ENCODE data around the gene IHH. TPM values are rescaled to one million over a fixed set of nuclear protein-coding genes. Genes with fewer than 3 reads are reported as not detected.

Gene IHH
- total and polyA plus RNA-seq, 8 donors: 0.58 to 59.1 (median 11.2) TPM

DNA sequence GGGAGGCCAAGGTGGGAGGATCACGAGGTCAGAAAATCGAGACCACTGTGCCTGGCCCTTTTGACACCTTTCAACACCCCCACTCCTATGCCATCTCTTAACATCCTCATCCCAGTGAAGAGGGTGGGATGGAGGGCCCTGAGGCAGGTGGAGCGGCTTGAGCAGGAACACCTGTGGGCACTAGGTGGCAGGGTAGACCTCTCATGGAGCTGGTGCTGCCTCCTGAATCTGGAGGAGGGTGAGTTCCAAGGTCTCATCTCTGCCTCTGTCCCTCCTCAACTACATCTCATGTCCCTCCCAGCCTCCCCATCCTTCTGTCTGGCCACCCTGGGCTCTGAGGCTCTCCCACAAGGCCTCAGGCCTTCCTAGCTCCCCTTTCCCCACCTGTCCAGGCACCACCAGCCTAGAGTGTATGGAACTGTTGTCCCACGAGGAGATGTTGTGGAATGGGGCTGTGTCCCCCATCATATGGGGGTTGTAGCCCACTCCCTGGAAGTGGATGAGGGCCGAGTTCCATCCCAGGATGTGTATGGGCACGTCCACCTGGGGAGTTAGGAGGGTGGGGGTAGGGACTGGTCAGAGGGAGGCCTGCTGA is 50.5 kb downstream of the IHH start:
- Histone ChIP-seq H3K9me3 (no peaks in the 10 kb centered on the region), H3K4me1 (no peaks in the 10 kb centered on the region), H3K36me3 (no peaks in the 10 kb centered on the region), H3K27ac (no peak overlapping the region), H3K4me3 (no peak overlapping the region), H3K27me3 (peaks cover 0 to 69% (median 3%) of the 10 kb centered on the region in 3 donors)
- TF ChIP-seq, protein P1, sequence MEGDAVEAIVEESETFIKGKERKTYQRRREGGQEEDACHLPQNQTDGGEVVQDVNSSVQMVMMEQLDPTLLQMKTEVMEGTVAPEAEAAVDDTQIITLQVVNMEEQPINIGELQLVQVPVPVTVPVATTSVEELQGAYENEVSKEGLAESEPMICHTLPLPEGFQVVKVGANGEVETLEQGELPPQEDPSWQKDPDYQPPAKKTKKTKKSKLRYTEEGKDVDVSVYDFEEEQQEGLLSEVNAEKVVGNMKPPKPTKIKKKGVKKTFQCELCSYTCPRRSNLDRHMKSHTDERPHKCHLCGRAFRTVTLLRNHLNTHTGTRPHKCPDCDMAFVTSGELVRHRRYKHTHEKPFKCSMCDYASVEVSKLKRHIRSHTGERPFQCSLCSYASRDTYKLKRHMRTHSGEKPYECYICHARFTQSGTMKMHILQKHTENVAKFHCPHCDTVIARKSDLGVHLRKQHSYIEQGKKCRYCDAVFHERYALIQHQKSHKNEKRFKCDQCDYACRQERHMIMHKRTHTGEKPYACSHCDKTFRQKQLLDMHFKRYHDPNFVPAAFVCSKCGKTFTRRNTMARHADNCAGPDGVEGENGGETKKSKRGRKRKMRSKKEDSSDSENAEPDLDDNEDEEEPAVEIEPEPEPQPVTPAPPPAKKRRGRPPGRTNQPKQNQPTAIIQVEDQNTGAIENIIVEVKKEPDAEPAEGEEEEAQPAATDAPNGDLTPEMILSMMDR (IDR thresholded peaks at IDR 0.05): peak in 4 of 7 experiments; percentile 22 to 37 (median 34)
- TF ChIP-seq POLR2AphosphoS5 (IDR thresholded peaks at IDR 0.05): no peak
- 22 to 50% (median 31%) methylated on average over 4 to 6 of the region's 6 CpGs for WGBS, 5 donors
- intact Hi-C loops (cut with DNase I; ENCODE audit: low total_unique reads): no loop called here
- peak in 1 of 2 donors; percentile 67 for DNase-seq

DNA sequence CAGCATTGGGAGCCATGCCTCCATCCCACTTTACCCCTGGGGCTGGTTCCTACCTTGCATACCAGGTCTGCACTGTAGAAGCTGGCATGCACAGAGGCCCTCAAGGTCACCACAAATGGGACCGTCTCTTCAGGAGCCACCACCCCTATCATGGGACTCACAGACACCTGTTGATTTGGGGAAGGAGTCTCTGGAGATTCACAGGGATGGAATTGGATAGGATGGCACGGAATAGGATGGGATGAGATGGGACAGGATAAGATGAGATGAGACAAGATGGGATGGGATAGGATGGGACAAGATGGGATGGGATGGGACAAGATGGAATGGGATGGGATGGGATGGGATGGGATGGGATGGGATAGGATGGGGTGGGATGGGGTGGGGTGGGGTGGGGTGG is 51.4 kb downstream of the IHH start:
- no peaks in the 10 kb centered on the region for H3K4me1 ChIP-seq
- no peaks in the 10 kb centered on the region for H3K9me3 ChIP-seq
- no peak overlapping the region for H3K27ac ChIP-seq
- 65 to 85% (median 70%) methylated on average over 2 of the region's 2 CpGs for WGBS, 5 donors
- TF ChIP-seq, protein P1 (IDR thresholded peaks at IDR 0.05): no peak
- TF ChIP-seq POLR2AphosphoS5 (IDR thresholded peaks at IDR 0.05) (no peak), POLR2A (IDR thresholded peaks at IDR 0.05) (no peak), EP300 (IDR thresholded peaks at IDR 0.05) (no peak)
- H3K4me3 ChIP-seq: no peak overlapping the region
- H3K36me3 ChIP-seq: no peaks in the 10 kb centered on the region
- no peak for DNase-seq
- peaks cover 0 to 77% (median 8%) of the 10 kb centered on the region in 3 donors for H3K27me3 ChIP-seq
- intact Hi-C loops (cut with DNase I; ENCODE audit: low total_unique reads): no loop called here

Small RNAs within 50 kb of the gene (small RNA-seq; reads per million reads assigned to genes)
- gene MIR3131: 0 to 5.1 (median 0.63) reads per million in 4 donors
- 0 reads per million in 4 donors for gene RN7SL764P

Other genes starting within 250 kb of the IHH start
- gene PRKAG3, start 229.1 kb downstream of the IHH start, total RNA-seq: not detected
- not detected for gene PRKAG3, start 229.1 kb downstream of the IHH start, polyA plus RNA-seq
- 1 to 10 TPM in 2 of 5 donors, not detected in 3; 1.8 to 3.3 TPM for gene WNT6, start 201.1 kb downstream of the IHH start, total RNA-seq
- gene WNT6, start 201.1 kb downstream of the IHH start, polyA plus RNA-seq: 1 to 10 TPM in 1 of 3 donors, under 1 TPM in 2; 0.25 to 2.9 (median 0.76) TPM
- 1 to 10 TPM in 1 of 5 donors, not detected in 4; 4.3 TPM for gene WNT10A, start 180.1 kb downstream of the IHH start, total RNA-seq
- 1 to 10 TPM in 1 of 3 donors, not detected in 2; 6.7 TPM for gene WNT10A, start 180.1 kb downstream of the IHH start, polyA plus RNA-seq
- under 1 TPM in 3 of 5 donors, not detected in 2; 0.37 to 0.58 (median 0.45) TPM for gene CDK5R2, start 101.3 kb downstream of the IHH start, total RNA-seq
- under 1 TPM; 0.20 to 0.56 (median 0.46) TPM for gene CDK5R2, start 101.3 kb downstream of the IHH start, polyA plus RNA-seq
- gene FEV, start 75.7 kb downstream of the IHH start, total RNA-seq: 1 to 10 TPM in 1 of 5 donors, not detected in 4; 1.3 TPM
- 1 to 10 TPM in 1 of 3 donors, under 1 TPM in 2; 0.28 to 6.4 (median 0.87) TPM for gene FEV, start 75.7 kb downstream of the IHH start, polyA plus RNA-seq
- gene CRYBA2, start 67.5 kb downstream of the IHH start, total RNA-seq: 1 to 10 TPM in 1 of 5 donors, not detected in 4; 2.8 TPM
- 1 to 10 TPM; 1.2 to 7.5 (median 3.7) TPM for gene CRYBA2, start 67.5 kb downstream of the IHH start, polyA plus RNA-seq
- gene CFAP65, start 19.4 kb downstream of the IHH start, total RNA-seq: 1 to 10 TPM in 1 of 5 donors, not detected in 4; 2.6 TPM
- under 1 TPM in 1 of 3 donors, not detected in 2; 0.10 TPM for gene CFAP65, start 19.4 kb downstream of the IHH start, polyA plus RNA-seq
- 10 to 100 TPM in 3 of 5 donors, 1 to 10 TPM in 2; 4.5 to 25.5 (median 13.2) TPM for gene NHEJ1, start 99.9 kb upstream of the IHH start, total RNA-seq
- gene NHEJ1, start 99.9 kb upstream of the IHH start, polyA plus RNA-seq: 10 to 100 TPM; 10.3 to 19.1 (median 10.4) TPM
- 1 to 10 TPM in 2 of 5 donors, under 1 TPM in 3; 0.45 to 4.1 (median 0.92) TPM for gene SLC23A3, start 109.1 kb upstream of the IHH start, total RNA-seq
- gene SLC23A3, start 109.1 kb upstream of the IHH start, polyA plus RNA-seq: 1 to 10 TPM in 1 of 3 donors, under 1 TPM in 1, not detected in 1; 0.50 to 2.3 TPM
- 10 to 100 TPM; 12.8 to 48.2 (median 36.2) TPM for gene CNPPD1, start 116.0 kb upstream of the IHH start, total RNA-seq
- 10 to 100 TPM; 26.5 to 45.5 (median 34.2) TPM for gene CNPPD1, start 116.0 kb upstream of the IHH start, polyA plus RNA-seq
- gene RETREG2, start 117.4 kb upstream of the IHH start, total RNA-seq: 10 to 100 TPM; 31.9 to 97.3 (median 43.9) TPM
- gene RETREG2, start 117.4 kb upstream of the IHH start, polyA plus RNA-seq: 10 to 100 TPM; 23.9 to 52.5 (median 25.1) TPM
- gene ZFAND2B, start 145.9 kb upstream of the IHH start, total RNA-seq: 10 to 100 TPM; 21.3 to 79.7 (median 33.8) TPM
- 10 to 100 TPM; 45.0 to 81.3 (median 46.6) TPM for gene ZFAND2B, start 145.9 kb upstream of the IHH start, polyA plus RNA-seq
- gene ABCB6, start 158.0 kb upstream of the IHH start, total RNA-seq: 10 to 100 TPM in 4 of 5 donors, 1 to 10 TPM in 1; 8.2 to 41.5 (median 29.5) TPM
- gene ABCB6, start 158.0 kb upstream of the IHH start, polyA plus RNA-seq: 10 to 100 TPM in 2 of 3 donors, 1 to 10 TPM in 1; 8.4 to 47.8 (median 14.5) TPM
- 100 to 1,000 TPM in 1 of 5 donors, 10 to 100 TPM in 3, 1 to 10 TPM in 1; 1.4 to 100 (median 23.1) TPM for gene ATG9A, start 168.7 kb upstream of the IHH start, total RNA-seq
- 10 to 100 TPM in 1 of 3 donors, 1 to 10 TPM in 2; 6.3 to 13.5 (median 7.2) TPM for gene ATG9A, start 168.7 kb upstream of the IHH start, polyA plus RNA-seq
- gene ANKZF1, start 168.9 kb upstream of the IHH start, total RNA-seq: 100 to 1,000 TPM in 3 of 5 donors, 10 to 100 TPM in 2; 33.9 to 263 (median 138) TPM
- 10 to 100 TPM; 27.8 to 36.6 (median 33.4) TPM for gene ANKZF1, start 168.9 kb upstream of the IHH start, polyA plus RNA-seq
- 10 to 100 TPM in 1 of 5 donors, 1 to 10 TPM in 2, under 1 TPM in 1, not detected in 1; 0.58 to 31.4 (median 4.5) TPM for gene GLB1L, start 184.5 kb upstream of the IHH start, total RNA-seq
- 1 to 10 TPM; 2.6 to 4.9 (median 2.6) TPM for gene GLB1L, start 184.5 kb upstream of the IHH start, polyA plus RNA-seq
- gene STK16, start 184.6 kb upstream of the IHH start, total RNA-seq: 10 to 100 TPM in 4 of 5 donors, 1 to 10 TPM in 1; 1.2 to 55.6 (median 23.7) TPM
- gene STK16, start 184.6 kb upstream of the IHH start, polyA plus RNA-seq: 10 to 100 TPM; 38.8 to 55.9 (median 45.1) TPM
- gene TUBA4B, start 192.3 kb upstream of the IHH start, total RNA-seq: not detected
- gene TUBA4B, start 192.3 kb upstream of the IHH start, polyA plus RNA-seq: not detected
- 100 to 1,000 TPM in 1 of 5 donors, 10 to 100 TPM in 4; 18.7 to 141 (median 27.2) TPM for gene TUBA4A, start 193.0 kb upstream of the IHH start, total RNA-seq
- gene TUBA4A, start 193.0 kb upstream of the IHH start, polyA plus RNA-seq: 10 to 100 TPM; 28.9 to 68.8 (median 51.0) TPM
- gene DNAJB2, start 218.4 kb upstream of the IHH start, total RNA-seq: 10 to 100 TPM; 24.4 to 88.8 (median 47.8) TPM
- 10 to 100 TPM; 62.5 to 85.8 (median 77.5) TPM for gene DNAJB2, start 218.4 kb upstream of the IHH start, polyA plus RNA-seq
- gene PTPRN, start 248.5 kb upstream of the IHH start, total RNA-seq: 10 to 100 TPM in 1 of 5 donors, 1 to 10 TPM in 3, not detected in 1; 2.8 to 11.3 (median 7.4) TPM
- gene PTPRN, start 248.5 kb upstream of the IHH start, polyA plus RNA-seq: 1 to 10 TPM; 1.1 to 3.6 (median 1.5) TPM

Data from stomach (tissue), 9 donors.